ENCODE data around the gene ACTR5. TPM values are rescaled to one million over a fixed set of nuclear protein-coding genes. Genes with fewer than 3 reads are reported as not detected.

ACTR5 gene
- total RNA-seq, 2 experiments from 2014 or later: 7.1 to 7.4 TPM

GRCh38 chr20:38769376-38770295, 21.4 kb downstream of the ACTR5 start:
- Mint-ChIP-seq H3K9me3 (peaks cover 7% of the 10 kb centered on the region), H3K27ac (no peak overlapping the region), H3K27me3 (no peaks in the 10 kb centered on the region), H3K4me1 (ENCODE audit: low read depth) (peaks cover 7% of the 10 kb centered on the region), H3K4me3 (no peak overlapping the region), H3K36me3 (ENCODE audit: low read depth) (peaks cover 50% of the 10 kb centered on the region)
- TF ChIP-seq CTCF (IDR thresholded peaks at IDR 0.05): no peak
- CTCF ChIA-PET: interaction anchor here (1.1 to 2.1 kb wide), 5 partner anchors 17 to 122 kb away, joined by 3 to 7 read pairs (median 3); no protein-coding TSS in a partner anchor
- POLR2A ChIA-PET: interaction anchor here (0.7 to 1.3 kb wide), 2 partner anchors 13 to 36 kb away, joined by 3 to 5 read pairs; partner anchors contain the start of gene PPP1R16B
- DNase-seq (no peak), ATAC-seq (no peak)
- intact Hi-C loops (cut with micrococcal nuclease): no loop called here

- DNase-seq (no peak), ATAC-seq (no peak)
- H3K27me3 Mint-ChIP-seq: no peaks in the 10 kb centered on the region
- peaks cover 51% of the 10 kb centered on the region for H3K36me3 Mint-ChIP-seq (ENCODE audit: low read depth)
- peaks cover 7% of the 10 kb centered on the region for H3K9me3 Mint-ChIP-seq
- H3K4me3 Mint-ChIP-seq: no peak overlapping the region
- intact Hi-C loops (cut with micrococcal nuclease): no loop called here
- no peaks in the 10 kb centered on the region for H3K4me1 Mint-ChIP-seq (ENCODE audit: low read depth)
- no peak overlapping the region for H3K27ac Mint-ChIP-seq
- POLR2A ChIA-PET: no interaction called here
- CTCF ChIA-PET: interaction anchor here (0.8 to 1.5 kb wide), 2 partner anchors 43 to 121 kb away, joined by 3 read pairs; no protein-coding TSS in a partner anchor
- no peak for TF ChIP-seq CTCF (IDR thresholded peaks at IDR 0.05)
Measured at GRCh38 chr20:38770546-38770945, 22.3 kb downstream of the ACTR5 start.

DNA sequence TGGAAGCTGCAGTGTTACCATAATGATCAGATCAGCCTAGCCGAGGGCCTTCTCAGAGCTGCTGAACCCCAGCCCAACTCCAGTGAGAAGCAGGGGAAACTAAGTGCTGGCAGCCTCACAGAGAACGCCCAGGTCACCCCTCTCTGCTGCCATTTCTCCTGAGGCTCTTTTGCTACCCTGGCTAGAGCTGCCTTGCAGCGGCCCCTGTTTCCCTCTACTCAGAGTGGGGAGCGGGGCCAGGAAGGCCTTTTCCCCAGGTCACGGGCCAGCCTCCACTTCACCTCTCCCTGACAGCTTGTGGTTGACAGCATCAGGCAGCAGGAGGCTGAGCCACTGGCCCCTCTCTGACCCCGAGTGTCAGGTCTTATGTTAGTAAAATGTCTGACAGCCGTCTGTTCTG, 22.7 kb downstream of the ACTR5 start:
- no peak for ATAC-seq
- TF ChIP-seq CTCF (IDR thresholded peaks at IDR 0.05): no peak
- Mint-ChIP-seq H3K27me3 (no peaks in the 10 kb centered on the region), H3K27ac (no peak overlapping the region), H3K36me3 (ENCODE audit: low read depth) (peaks cover 49% of the 10 kb centered on the region), H3K4me3 (no peak overlapping the region), H3K9me3 (peaks cover 7% of the 10 kb centered on the region), H3K4me1 (ENCODE audit: low read depth) (no peaks in the 10 kb centered on the region)
- CTCF ChIA-PET: interaction anchor here (0.8 to 1.5 kb wide), 2 partner anchors 43 to 121 kb away, joined by 3 read pairs; no protein-coding TSS in a partner anchor
- DNase-seq: no peak
- POLR2A ChIA-PET: no interaction called here
- intact Hi-C loops (cut with micrococcal nuclease): no loop called here

DNA sequence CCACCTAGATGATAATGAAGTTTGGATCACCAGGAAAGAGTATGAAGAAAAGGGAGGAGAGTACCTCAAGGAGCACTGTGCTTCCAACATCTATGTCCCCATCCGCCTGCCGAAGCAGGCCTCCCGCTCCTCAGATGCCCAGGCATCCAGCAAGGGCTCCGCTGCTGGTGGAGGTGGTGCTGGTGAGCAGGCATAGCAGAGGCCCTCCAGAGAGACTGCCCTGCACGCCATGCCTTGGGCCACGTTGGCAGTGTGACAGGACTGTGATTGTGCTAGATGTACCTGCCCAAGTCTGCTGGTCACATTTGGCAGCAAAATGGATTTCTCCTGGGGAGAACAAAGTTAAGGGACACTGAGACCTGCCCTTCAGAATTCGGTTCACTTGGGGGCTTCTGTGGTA, 23.4 kb downstream of the ACTR5 start:
- Mint-ChIP-seq H3K36me3 (ENCODE audit: low read depth) (peaks cover 43% of the 10 kb centered on the region), H3K27ac (no peak overlapping the region), H3K9me3 (peaks cover 7% of the 10 kb centered on the region), H3K4me1 (ENCODE audit: low read depth) (no peaks in the 10 kb centered on the region), H3K4me3 (no peak overlapping the region), H3K27me3 (no peaks in the 10 kb centered on the region)
- ATAC-seq (no peak), DNase-seq (no peak)
- POLR2A ChIA-PET: no interaction called here
- intact Hi-C loops (cut with micrococcal nuclease): no loop called here
- CTCF ChIA-PET: interaction anchor here (1.5 kb wide), 1 partner anchor 120 kb away, joined by 3 read pairs; no protein-coding TSS in a partner anchor
- no peak for TF ChIP-seq CTCF (IDR thresholded peaks at IDR 0.05)

GRCh38 chr20:38774167-38774566, 25.9 kb downstream of the ACTR5 start:
- intact Hi-C loops (cut with micrococcal nuclease): no loop called here
- no peak for TF ChIP-seq CTCF (IDR thresholded peaks at IDR 0.05)
- H3K9me3 Mint-ChIP-seq: peaks cover 7% of the 10 kb centered on the region
- CTCF ChIA-PET: no interaction called here
- POLR2A ChIA-PET: no interaction called here
- H3K36me3 Mint-ChIP-seq (ENCODE audit: low read depth): peaks cover 30% of the 10 kb centered on the region
- H3K4me3 Mint-ChIP-seq: no peak overlapping the region
- H3K27ac Mint-ChIP-seq: no peak overlapping the region
- no peaks in the 10 kb centered on the region for H3K27me3 Mint-ChIP-seq
- DNase-seq (no peak), ATAC-seq (no peak)
- H3K4me1 Mint-ChIP-seq (ENCODE audit: low read depth): no peaks in the 10 kb centered on the region
